Endothelial cell (in vitro differentiated cells): ENCODE data around the gene LASP1NB.
"Not testable (repeated sequence)": the region's sequence is repeated elsewhere in the genome, so short reads cannot be mapped to it uniquely, and the experiment has no call there.

Experiments
- DNase-seq: peaks from one replicate; pipeline ENCODE4 v3.0.0; 2021; ENCODE audit warnings: low spot score
- H3K27ac Mint-ChIP-seq: one replicate; pipeline ENCODE4 v1.8.0; 2021; ENCODE audit warnings: mixed read lengths, inconsistent platforms; ENCODE audit not compliant: unreplicated experiment
- H3K27me3 Mint-ChIP-seq: one replicate; pipeline ENCODE4 v1.8.0; 2021; ENCODE audit warnings: mild to moderate bottlenecking, moderate library complexity, mixed read lengths, inconsistent platforms; ENCODE audit not compliant: unreplicated experiment
- H3K36me3 Mint-ChIP-seq: one replicate; pipeline ENCODE4 v1.8.0; 2021; ENCODE audit warnings: mild to moderate bottlenecking, low read depth, mixed read lengths, inconsistent platforms; ENCODE audit not compliant: unreplicated experiment
- H3K4me1 Mint-ChIP-seq: one replicate; pipeline ENCODE4 v1.8.0; 2021; ENCODE audit warnings: mild to moderate bottlenecking, mixed read lengths, inconsistent platforms; ENCODE audit not compliant: unreplicated experiment
- H3K4me3 Mint-ChIP-seq: one replicate; pipeline ENCODE4 v1.8.0; 2021; ENCODE audit warnings: mild to moderate bottlenecking, mixed read lengths, inconsistent platforms; ENCODE audit not compliant: unreplicated experiment
- H3K9me3 Mint-ChIP-seq: one replicate; pipeline ENCODE4 v1.8.0; 2021; ENCODE audit warnings: mixed read lengths, inconsistent platforms; ENCODE audit not compliant: unreplicated experiment
- TF ChIP-seq, protein P1 (sequence below): fragments of 200-600 bp; sonication (generic); IDR thresholded peaks from one replicate; pipeline ENCODE4 v1.5.0; 2021; ENCODE audit warnings: antibody characterized with exemption; ENCODE audit not compliant: unreplicated experiment

The LASP1NB gene

DNA sequence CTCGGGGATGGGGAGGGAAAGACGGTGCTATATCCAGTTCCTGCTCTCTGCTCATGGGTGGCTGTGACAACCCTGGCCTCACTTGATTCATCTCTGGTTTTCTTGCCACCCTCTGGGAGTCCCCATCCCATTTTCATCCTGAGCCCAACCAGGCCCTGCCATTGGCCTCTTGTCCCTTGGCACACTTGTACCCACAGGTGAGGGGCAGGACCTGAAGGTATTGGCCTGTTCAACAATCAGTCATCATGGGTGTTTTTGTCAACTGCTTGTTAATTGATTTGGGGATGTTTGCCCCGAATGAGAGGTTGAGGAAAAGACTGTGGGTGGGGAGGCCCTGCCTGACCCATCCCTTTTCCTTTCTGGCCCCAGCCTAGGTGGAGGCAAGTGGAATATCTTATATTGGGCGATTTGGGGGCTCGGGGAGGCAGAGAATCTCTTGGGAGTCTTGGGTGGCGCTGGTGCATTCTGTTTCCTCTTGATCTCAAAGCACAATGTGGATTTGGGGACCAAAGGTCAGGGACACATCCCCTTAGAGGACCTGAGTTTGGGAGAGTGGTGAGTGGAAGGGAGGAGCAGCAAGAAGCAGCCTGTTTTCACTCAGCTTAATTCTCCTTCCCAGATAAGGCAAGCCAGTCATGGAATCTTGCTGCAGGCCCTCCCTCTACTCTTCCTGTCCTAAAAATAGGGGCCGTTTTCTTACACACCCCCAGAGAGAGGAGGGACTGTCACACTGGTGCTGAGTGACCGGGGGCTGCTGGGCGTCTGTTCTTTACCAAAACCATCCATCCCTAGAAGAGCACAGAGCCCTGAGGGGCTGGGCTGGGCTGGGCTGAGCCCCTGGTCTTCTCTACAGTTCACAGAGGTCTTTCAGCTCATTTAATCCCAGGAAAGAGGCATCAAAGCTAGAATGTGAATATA lies 4.8 kb upstream of the LASP1NB start:
- no peaks in the 10 kb centered on the region for H3K9me3 Mint-ChIP-seq
- peaks cover 26% of the 10 kb centered on the region for H3K4me1 Mint-ChIP-seq
- peaks cover 45% of the 10 kb centered on the region for H3K36me3 Mint-ChIP-seq
- no peak for DNase-seq
- TF ChIP-seq, protein P1, sequence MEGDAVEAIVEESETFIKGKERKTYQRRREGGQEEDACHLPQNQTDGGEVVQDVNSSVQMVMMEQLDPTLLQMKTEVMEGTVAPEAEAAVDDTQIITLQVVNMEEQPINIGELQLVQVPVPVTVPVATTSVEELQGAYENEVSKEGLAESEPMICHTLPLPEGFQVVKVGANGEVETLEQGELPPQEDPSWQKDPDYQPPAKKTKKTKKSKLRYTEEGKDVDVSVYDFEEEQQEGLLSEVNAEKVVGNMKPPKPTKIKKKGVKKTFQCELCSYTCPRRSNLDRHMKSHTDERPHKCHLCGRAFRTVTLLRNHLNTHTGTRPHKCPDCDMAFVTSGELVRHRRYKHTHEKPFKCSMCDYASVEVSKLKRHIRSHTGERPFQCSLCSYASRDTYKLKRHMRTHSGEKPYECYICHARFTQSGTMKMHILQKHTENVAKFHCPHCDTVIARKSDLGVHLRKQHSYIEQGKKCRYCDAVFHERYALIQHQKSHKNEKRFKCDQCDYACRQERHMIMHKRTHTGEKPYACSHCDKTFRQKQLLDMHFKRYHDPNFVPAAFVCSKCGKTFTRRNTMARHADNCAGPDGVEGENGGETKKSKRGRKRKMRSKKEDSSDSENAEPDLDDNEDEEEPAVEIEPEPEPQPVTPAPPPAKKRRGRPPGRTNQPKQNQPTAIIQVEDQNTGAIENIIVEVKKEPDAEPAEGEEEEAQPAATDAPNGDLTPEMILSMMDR = no peak
- no peak overlapping the region for H3K4me3 Mint-ChIP-seq
- peaks cover 9% of the 10 kb centered on the region for H3K27me3 Mint-ChIP-seq
- H3K27ac Mint-ChIP-seq = no peak overlapping the region

DNA sequence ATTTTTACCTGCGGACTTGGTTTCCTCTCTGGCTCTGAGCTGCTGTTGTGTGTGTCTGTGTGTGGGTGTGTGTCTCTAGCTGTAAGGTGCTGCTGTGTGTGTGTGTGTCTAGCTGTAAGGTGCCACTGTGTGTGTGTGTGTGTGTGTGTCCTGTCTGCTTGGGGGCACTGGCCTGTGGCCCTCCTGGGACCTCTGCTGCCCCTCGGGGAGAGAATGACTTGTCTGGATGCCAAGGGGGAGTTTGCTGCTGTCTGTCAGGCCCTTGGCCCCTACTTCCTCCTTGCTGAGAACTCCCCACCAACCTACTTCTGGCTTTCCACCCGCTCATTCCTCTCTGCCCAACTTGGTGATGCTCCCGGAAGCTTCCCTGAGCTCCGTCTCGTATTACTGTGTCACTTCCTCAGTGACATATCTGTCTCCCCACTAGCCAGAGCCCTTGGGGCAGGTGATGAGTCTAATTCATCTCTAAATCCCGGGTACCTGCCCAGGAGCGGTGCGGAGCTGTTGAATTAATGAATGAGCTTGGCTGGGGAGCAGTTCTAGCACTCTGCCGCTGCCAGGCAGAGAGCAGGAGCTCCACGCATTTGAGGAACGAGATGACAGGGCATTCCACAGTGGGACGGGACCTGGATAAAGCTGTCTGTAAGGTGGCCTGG lies 3.5 kb upstream of the LASP1NB start:
- peaks cover 37% of the 10 kb centered on the region for H3K36me3 Mint-ChIP-seq
- TF ChIP-seq, protein P1 = no peak
- no peak for DNase-seq
- peak overlapping the region; percentile 56 for H3K4me3 Mint-ChIP-seq
- no peak overlapping the region for H3K27ac Mint-ChIP-seq
- no peaks in the 10 kb centered on the region for H3K9me3 Mint-ChIP-seq
- H3K27me3 Mint-ChIP-seq = peaks cover 5% of the 10 kb centered on the region
- peaks cover 21% of the 10 kb centered on the region for H3K4me1 Mint-ChIP-seq

DNA sequence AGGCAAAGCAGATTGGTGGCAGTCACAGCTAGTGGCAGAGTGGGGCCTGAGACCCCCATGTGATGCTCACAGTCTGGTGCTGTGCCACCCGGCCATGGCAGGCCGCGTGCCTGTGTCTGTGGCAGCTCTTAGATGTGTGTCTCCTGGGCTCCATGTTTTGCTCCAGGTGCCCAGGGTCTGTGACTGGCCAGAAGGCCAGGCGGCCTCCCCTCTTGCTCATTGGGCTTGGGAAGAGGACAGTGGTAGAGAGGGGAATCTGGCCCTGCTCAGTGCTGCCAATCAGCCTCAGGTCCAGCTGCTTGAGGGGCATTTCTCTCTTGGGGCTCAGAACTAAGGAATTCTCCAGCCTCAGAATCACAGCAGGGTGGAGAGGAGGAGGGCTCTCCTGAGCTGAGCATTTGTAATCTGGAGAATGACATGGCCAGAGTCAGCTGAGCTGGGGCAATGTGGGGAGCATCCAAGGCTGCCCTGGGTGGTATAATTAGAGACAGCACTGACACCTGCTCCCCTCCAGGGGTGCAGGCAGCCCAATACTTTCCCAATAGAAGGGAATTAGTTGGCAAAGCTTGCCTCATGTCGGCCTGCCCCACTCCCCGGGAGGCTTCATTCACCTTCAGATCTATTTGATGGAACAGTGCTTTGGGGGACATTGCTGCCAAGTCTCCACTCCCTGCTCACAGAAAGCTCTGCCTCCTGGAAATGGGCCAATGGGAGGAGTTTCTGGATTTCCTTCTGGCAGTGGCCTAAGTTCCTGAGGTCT lies 2.7 kb upstream of the LASP1NB start:
- TF ChIP-seq, protein P1 = no peak
- Mint-ChIP-seq H3K27me3 (peaks cover 5% of the 10 kb centered on the region), H3K36me3 (peaks cover 31% of the 10 kb centered on the region), H3K9me3 (no peaks in the 10 kb centered on the region), H3K4me3 (no peak overlapping the region), H3K27ac (no peak overlapping the region), H3K4me1 (peaks cover 18% of the 10 kb centered on the region)
- no peak for DNase-seq

DNA sequence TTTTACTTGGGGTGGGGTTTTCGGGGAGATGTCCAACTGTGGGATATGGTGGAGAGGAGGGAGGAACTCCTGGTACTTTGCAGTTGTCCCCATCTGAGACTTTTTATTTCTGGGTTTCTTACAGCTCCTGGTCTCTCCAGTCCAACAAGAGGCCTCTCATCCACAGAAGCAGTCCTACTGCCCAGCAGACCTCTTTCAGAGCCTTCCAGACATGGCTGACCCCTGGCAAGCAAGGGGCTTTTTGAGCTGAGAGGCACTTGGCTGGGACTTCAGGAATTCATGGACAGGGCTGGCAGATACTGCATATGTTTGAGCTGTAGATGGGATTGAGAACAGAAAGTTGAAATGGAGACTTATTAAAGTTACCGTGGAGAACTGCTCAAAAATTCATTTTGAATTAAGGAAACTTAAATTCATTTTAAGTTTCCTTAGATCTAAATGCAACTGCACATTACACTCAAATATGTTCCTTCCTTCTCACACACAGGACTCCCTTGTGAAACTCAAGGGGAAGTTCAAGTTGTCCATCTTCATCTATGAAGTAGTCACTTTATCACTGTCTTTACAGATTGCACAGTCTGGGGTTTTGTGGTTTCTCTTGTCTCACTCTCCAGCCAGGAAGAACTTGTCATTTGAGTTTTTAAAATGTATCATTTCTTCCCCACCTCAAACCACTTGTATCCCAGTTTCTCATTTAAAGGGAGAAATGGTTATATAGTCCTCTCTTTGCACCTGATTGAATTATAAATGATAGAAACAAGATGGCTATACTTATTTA lies 1.1 kb downstream of the LASP1NB start:
- H3K27me3 Mint-ChIP-seq = no peaks in the 10 kb centered on the region
- H3K27ac Mint-ChIP-seq = no peak overlapping the region
- TF ChIP-seq, protein P1 = no peak
- H3K4me3 Mint-ChIP-seq = no peak overlapping the region
- DNase-seq = no peak
- no peaks in the 10 kb centered on the region for H3K9me3 Mint-ChIP-seq
- H3K36me3 Mint-ChIP-seq = peaks cover 7% of the 10 kb centered on the region
- peaks cover 16% of the 10 kb centered on the region for H3K4me1 Mint-ChIP-seq

DNA sequence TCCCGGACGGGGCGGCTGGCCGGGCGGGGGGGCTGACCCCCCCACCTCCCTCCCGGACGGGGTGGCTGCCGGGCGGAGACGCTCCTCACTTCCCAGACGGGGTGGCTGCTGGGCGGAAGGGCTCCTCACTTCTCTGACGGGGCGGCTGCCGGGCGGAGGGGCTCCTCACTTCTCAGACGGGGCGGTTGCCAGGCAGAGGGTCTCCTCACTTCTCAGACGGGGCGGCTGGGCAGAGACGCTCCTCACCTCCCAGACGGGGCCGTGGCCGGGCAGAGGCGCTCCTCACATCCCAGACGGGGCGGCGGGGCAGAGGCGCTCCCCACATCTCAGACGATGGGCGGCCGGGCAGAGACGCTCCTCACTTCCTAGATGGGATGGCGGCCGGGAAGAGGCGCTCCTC lies 5.4 kb downstream of the LASP1NB start:
- not testable (repeated sequence) for H3K27ac Mint-ChIP-seq, H3K9me3 Mint-ChIP-seq, DNase-seq, H3K36me3 Mint-ChIP-seq, H3K4me3 Mint-ChIP-seq, H3K27me3 Mint-ChIP-seq, H3K4me1 Mint-ChIP-seq

DNA sequence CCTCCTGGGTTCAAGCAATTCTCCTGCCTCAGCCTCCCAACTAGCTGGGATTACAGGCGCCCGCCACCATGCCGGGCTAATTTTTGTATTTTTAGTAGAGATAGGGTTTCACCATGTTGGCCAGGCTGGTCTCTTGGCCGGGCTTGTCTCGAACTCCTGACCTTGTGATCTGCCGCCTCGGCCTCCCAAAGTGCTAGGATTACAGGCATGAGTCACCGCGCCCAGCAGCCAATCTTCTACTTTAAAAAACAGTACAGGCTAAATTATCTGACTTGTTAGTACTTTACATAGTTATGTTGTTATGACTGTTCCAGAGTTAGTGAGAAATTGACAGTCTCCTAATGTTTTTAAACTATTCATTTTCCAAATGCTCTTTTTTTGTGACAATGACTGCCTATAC lies 8.5 kb downstream of the LASP1NB start:
- not testable (repeated sequence) for H3K27me3 Mint-ChIP-seq, H3K36me3 Mint-ChIP-seq, H3K9me3 Mint-ChIP-seq, H3K4me3 Mint-ChIP-seq, DNase-seq, H3K27ac Mint-ChIP-seq, H3K4me1 Mint-ChIP-seq
